Measurements from ENCODE around the gene ZSCAN5B. TPM values are rescaled to one million over a fixed set of nuclear protein-coding genes. Genes with fewer than 3 reads are reported as not detected.

Gene ZSCAN5B
- total and polyA plus RNA-seq, 2 of the 13 experiments (the other 11 are each of a cell fraction or from before 2014, with no cell fraction given), result not detected

DNA sequence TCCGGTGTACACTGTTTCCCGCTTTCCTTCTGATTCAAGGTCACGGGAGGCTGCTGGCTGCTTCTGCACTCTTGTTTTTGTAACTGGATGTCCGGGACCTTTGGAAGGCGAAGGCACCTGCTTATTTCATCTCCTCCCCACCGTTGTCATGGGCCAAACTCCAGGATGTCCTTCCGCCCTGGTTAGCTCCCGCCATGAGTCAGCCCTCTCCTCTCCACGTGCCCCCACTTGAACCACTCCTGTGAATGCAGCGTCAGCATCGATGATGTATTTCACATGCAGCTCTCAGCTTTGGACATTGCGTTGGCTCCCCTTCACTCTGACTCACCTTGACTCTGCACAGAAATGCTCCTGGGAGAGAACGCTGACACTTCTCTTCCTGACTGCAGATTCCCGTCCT, 27.3 kb downstream of the ZSCAN5B start (continued):
- TF ChIP-seq, protein P1, sequence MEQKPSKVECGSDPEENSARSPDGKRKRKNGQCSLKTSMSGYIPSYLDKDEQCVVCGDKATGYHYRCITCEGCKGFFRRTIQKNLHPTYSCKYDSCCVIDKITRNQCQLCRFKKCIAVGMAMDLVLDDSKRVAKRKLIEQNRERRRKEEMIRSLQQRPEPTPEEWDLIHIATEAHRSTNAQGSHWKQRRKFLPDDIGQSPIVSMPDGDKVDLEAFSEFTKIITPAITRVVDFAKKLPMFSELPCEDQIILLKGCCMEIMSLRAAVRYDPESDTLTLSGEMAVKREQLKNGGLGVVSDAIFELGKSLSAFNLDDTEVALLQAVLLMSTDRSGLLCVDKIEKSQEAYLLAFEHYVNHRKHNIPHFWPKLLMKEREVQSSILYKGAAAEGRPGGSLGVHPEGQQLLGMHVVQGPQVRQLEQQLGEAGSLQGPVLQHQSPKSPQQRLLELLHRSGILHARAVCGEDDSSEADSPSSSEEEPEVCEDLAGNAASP (CRISPR knock-in tag; IDR thresholded peaks at IDR 0.05; ENCODE audit: borderline replicate concordance), result 0 out of 2 replicates have a peak, but pooled peaks have one; percentile 40
- TF ChIP-seq ZNF263 (CRISPR knock-in tag; IDR thresholded peaks at IDR 0.05), result 0 out of 2 replicates have a peak, but pooled peaks have one; percentile 40
- TF ChIP-seq ZNF747 (CRISPR knock-in tag; IDR thresholded peaks at IDR 0.05; ENCODE audit: borderline replicate concordance), result no peak; the same call in 1 of the 2 replicates
- peak; percentile 57; the same call in 1 of the 2 replicates for TF ChIP-seq ELF1 (CRISPR knock-in tag; IDR thresholded peaks at IDR 0.05)
- TF ChIP-seq ZFYVE20 (CRISPR knock-in tag; IDR thresholded peaks at IDR 0.05; ENCODE audit: borderline replicate concordance, low read depth), result no peak
- no peak for TF ChIP-seq CEBPG (CRISPR knock-in tag; IDR thresholded peaks at IDR 0.05)
- TF ChIP-seq, protein P2, sequence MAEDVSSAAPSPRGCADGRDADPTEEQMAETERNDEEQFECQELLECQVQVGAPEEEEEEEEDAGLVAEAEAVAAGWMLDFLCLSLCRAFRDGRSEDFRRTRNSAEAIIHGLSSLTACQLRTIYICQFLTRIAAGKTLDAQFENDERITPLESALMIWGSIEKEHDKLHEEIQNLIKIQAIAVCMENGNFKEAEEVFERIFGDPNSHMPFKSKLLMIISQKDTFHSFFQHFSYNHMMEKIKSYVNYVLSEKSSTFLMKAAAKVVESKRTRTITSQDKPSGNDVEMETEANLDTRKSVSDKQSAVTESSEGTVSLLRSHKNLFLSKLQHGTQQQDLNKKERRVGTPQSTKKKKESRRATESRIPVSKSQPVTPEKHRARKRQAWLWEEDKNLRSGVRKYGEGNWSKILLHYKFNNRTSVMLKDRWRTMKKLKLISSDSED (CRISPR knock-in tag; IDR thresholded peaks at IDR 0.05), result no peak
- TF ChIP-seq RFXANK (CRISPR knock-in tag; IDR thresholded peaks at IDR 0.05), result no peak
- TF ChIP-seq KLF6 (CRISPR knock-in tag; IDR thresholded peaks at IDR 0.05), result peak; percentile 36; the same call in 1 of the 2 replicates
- peak; percentile 63; the same call in 1 of the 2 replicates for TF ChIP-seq ZNF232 (CRISPR knock-in tag; IDR thresholded peaks at IDR 0.05; ENCODE audit: borderline replicate concordance)
- 0 out of 2 replicates have a peak, but pooled peaks have one; percentile 59 for TF ChIP-seq XBP1 (CRISPR knock-in tag; IDR thresholded peaks at IDR 0.05)
- no peak for TF ChIP-seq ZNF7 (CRISPR knock-in tag; IDR thresholded peaks at IDR 0.05)
- TF ChIP-seq ZNF468 (CRISPR knock-in tag; IDR thresholded peaks at IDR 0.05), result no peak
- no peak for TF ChIP-seq ZNF382 (CRISPR knock-in tag; IDR thresholded peaks at IDR 0.05; ENCODE audit: borderline replicate concordance)
- 0 out of 2 replicates have a peak, but pooled peaks have one; percentile 63 for TF ChIP-seq CBX5 (CRISPR knock-in tag; IDR thresholded peaks at IDR 0.05; ENCODE audit: borderline replicate concordance)
- no peak for TF ChIP-seq SP1 (IDR thresholded peaks at IDR 0.05)
- no peak for TF ChIP-seq SP1 (CRISPR knock-in tag; IDR thresholded peaks at IDR 0.05)
- no peak for TF ChIP-seq RFXAP (CRISPR knock-in tag; IDR thresholded peaks at IDR 0.05; ENCODE audit: borderline replicate concordance)
- TF ChIP-seq FOXK2 (IDR thresholded peaks at IDR 0.05), result no peak
- TF ChIP-seq PCBP1 (IDR thresholded peaks at IDR 0.05; ENCODE audit: borderline replicate concordance, low read depth, low read length), result no peak
- TF ChIP-seq MXD4 (CRISPR knock-in tag; IDR thresholded peaks at IDR 0.05), result peak; percentile 89
- TF ChIP-seq HNRNPK (IDR thresholded peaks at IDR 0.05; ENCODE audit: low read depth, low read length, poor library complexity, severe bottlenecking), result no peak
- TF ChIP-seq, protein P3, sequence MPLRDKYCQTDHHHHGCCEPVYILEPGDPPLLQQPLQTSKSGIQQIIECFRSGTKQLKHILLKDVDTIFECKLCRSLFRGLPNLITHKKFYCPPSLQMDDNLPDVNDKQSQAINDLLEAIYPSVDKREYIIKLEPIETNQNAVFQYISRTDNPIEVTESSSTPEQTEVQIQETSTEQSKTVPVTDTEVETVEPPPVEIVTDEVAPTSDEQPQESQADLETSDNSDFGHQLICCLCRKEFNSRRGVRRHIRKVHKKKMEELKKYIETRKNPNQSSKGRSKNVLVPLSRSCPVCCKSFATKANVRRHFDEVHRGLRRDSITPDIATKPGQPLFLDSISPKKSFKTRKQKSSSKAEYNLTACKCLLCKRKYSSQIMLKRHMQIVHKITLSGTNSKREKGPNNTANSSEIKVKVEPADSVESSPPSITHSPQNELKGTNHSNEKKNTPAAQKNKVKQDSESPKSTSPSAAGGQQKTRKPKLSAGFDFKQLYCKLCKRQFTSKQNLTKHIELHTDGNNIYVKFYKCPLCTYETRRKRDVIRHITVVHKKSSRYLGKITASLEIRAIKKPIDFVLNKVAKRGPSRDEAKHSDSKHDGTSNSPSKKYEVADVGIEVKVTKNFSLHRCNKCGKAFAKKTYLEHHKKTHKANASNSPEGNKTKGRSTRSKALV (CRISPR knock-in tag; IDR thresholded peaks at IDR 0.05), result 0 out of 2 replicates have a peak, but pooled peaks have one; percentile 35
- no peak for TF ChIP-seq TBP (CRISPR knock-in tag; IDR thresholded peaks at IDR 0.05)
- TF ChIP-seq ZNF629 (CRISPR knock-in tag; conservative IDR thresholded peaks at IDR 0.05), result peak; percentile 25; the same call in 1 of the 2 replicates
- peak; percentile 81 for TF ChIP-seq THAP11 (CRISPR knock-in tag; IDR thresholded peaks at IDR 0.05)
- peak; percentile 95 for TF ChIP-seq FOSL2 (CRISPR knock-in tag; IDR thresholded peaks at IDR 0.05)
- TF ChIP-seq NR2C2 (CRISPR knock-in tag; IDR thresholded peaks at IDR 0.05; ENCODE audit: borderline replicate concordance), result peak; percentile 61
